ENCODE measurements around the gene VSIG10L.

DNA sequence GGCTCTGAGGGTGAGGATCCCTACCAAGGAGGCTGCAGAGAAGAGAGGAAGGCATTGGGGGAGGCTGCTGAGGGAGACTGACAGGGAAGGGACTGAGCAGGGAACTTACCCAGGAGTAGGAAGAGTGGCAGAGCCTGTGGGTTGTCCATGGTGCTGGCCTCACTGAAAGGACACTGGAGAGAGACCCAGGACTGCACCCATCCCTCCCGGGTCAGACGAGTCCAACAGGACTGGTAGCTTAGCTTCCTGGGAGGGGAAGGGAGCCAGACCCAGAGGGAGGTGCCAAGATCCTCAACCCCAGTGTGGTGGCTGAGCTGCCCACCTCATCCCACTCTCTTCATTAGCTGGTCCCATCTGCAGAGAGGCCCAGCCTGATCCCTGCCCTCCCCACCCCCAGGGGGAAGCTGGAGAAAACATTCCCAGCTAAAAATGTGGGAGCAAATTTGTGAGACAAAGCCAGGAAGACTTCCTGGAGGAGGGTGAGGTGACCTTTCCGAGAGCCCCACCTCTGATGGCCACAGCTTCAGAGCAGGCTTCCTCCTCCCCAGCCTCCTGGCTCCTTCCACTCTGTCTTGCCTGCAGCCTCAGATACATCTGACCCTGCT is at the start of gene VSIG10L:
- TF ChIP-seq POLR2A (IDR thresholded peaks at IDR 0.05; ENCODE audit: borderline replicate concordance, extremely low read depth, insufficient read depth, insufficient read length), result no peak
- TF ChIP-seq RAD21 (IDR thresholded peaks at IDR 0.05; ENCODE audit: low read depth), result no peak
- TF ChIP-seq POLR2AphosphoS5 (IDR thresholded peaks at IDR 0.05; ENCODE audit: low read depth, low read length), result no peak

Data from HCT116 (cell line).